ENCODE data around the gene PANX1.

- TF ChIP-seq CTCF (IDR thresholded peaks at IDR 0.05; ENCODE audit: insufficient read depth, low read length, poor library complexity, severe bottlenecking) (no peak), EZH2phosphoT487 (conservative IDR thresholded peaks at IDR 0.05; ENCODE audit: low read length) (no peak)
These were observed 91.1 kb downstream of the PANX1 start for GRCh38 chr11:94219771-94220170.

Data from SU-DHL-6 (cell line).